ENCODE measurements around the gene STAT3.

GRCh38 chr17:42333053-42333452 is 55.2 kb downstream of the STAT3 start:
- TF ChIP-seq MAX (IDR thresholded peaks at IDR 0.05; ENCODE audit: low read depth, low read length) (no peak), CTCF (IDR thresholded peaks at IDR 0.05; ENCODE audit: low read depth, low read length) (no peak)
